ENCODE results near the gene LDLR.
A peak's percentile ranks its signal among the peaks of the same experiment; 100 is the strongest.

Gene LDLR

GRCh38 chr19:11090264-11090996 is 1.2 kb downstream of the LDLR start:
- DNase-seq (ENCODE audit: low spot score) (peak; percentile 99), ATAC-seq (ENCODE audit: low read depth) (peak; percentile 64)
- Histone ChIP-seq H3K4me3 (ENCODE audit: severe bottlenecking) (peak overlapping the region; percentile 78), H3K4me1 (ENCODE audit: insufficient read depth, poor library complexity, severe bottlenecking) (peaks cover 40% of the 10 kb centered on the region), H3K27ac (ENCODE audit: poor library complexity, severe bottlenecking) (peak overlapping the region; percentile 97), H3K27me3 (ENCODE audit: insufficient read depth, poor library complexity, severe bottlenecking) (no peaks in the 10 kb centered on the region), H3K36me3 (ENCODE audit: low read depth) (peaks cover 57% of the 10 kb centered on the region), H3K9me3 (ENCODE audit: severe bottlenecking) (no peaks in the 10 kb centered on the region)
- peak; percentile 21 for TF ChIP-seq CTCF (IDR thresholded peaks at IDR 0.05; ENCODE audit: poor library complexity, severe bottlenecking)

- ATAC-seq (ENCODE audit: low read depth), result no peak
- Histone ChIP-seq H3K4me3 (ENCODE audit: severe bottlenecking) (peak overlapping the region; percentile 78), H3K9me3 (ENCODE audit: severe bottlenecking) (no peaks in the 10 kb centered on the region), H3K4me1 (ENCODE audit: insufficient read depth, poor library complexity, severe bottlenecking) (peaks cover 41% of the 10 kb centered on the region), H3K27me3 (ENCODE audit: insufficient read depth, poor library complexity, severe bottlenecking) (no peaks in the 10 kb centered on the region), H3K27ac (ENCODE audit: poor library complexity, severe bottlenecking) (peak overlapping the region; percentile 97), H3K36me3 (ENCODE audit: low read depth) (peaks cover 64% of the 10 kb centered on the region)
- TF ChIP-seq CTCF (IDR thresholded peaks at IDR 0.05; ENCODE audit: poor library complexity, severe bottlenecking), result peak; percentile 4
- DNase-seq (ENCODE audit: low spot score), result no peak
These were observed 1.9 kb downstream of the LDLR start for GRCh38 chr19:11090997-11091702.

- Histone ChIP-seq H3K4me3 (ENCODE audit: severe bottlenecking) (peak overlapping the region; percentile 78), H3K9me3 (ENCODE audit: severe bottlenecking) (no peaks in the 10 kb centered on the region), H3K27ac (ENCODE audit: poor library complexity, severe bottlenecking) (peak overlapping the region; percentile 97), H3K27me3 (ENCODE audit: insufficient read depth, poor library complexity, severe bottlenecking) (no peaks in the 10 kb centered on the region), H3K4me1 (ENCODE audit: insufficient read depth, poor library complexity, severe bottlenecking) (peaks cover 47% of the 10 kb centered on the region), H3K36me3 (ENCODE audit: low read depth) (peaks cover 70% of the 10 kb centered on the region)
- TF ChIP-seq CTCF (IDR thresholded peaks at IDR 0.05; ENCODE audit: poor library complexity, severe bottlenecking), result no peak
- ATAC-seq (ENCODE audit: low read depth) (peak; percentile 11), DNase-seq (ENCODE audit: low spot score) (peak; percentile 86)
These were observed 2.5 kb downstream of the LDLR start for GRCh38 chr19:11091703-11092153.

GRCh38 chr19:11092181-11092538 is 2.9 kb downstream of the LDLR start:
- no peak for TF ChIP-seq CTCF (IDR thresholded peaks at IDR 0.05; ENCODE audit: poor library complexity, severe bottlenecking)
- Histone ChIP-seq H3K36me3 (ENCODE audit: low read depth) (peaks cover 74% of the 10 kb centered on the region), H3K4me1 (ENCODE audit: insufficient read depth, poor library complexity, severe bottlenecking) (peaks cover 49% of the 10 kb centered on the region), H3K27ac (ENCODE audit: poor library complexity, severe bottlenecking) (peak overlapping the region; percentile 97), H3K4me3 (ENCODE audit: severe bottlenecking) (peak overlapping the region; percentile 78), H3K9me3 (ENCODE audit: severe bottlenecking) (no peaks in the 10 kb centered on the region), H3K27me3 (ENCODE audit: insufficient read depth, poor library complexity, severe bottlenecking) (no peaks in the 10 kb centered on the region)
- DNase-seq (ENCODE audit: low spot score) (no peak), ATAC-seq (ENCODE audit: low read depth) (no peak)

Data from RWPE2 (cell line).